MM.1S (cell line): Measurements from ENCODE around the gene MAGEA2B.
"Not testable (repeated sequence)": the region's sequence is repeated elsewhere in the genome, so short reads cannot be mapped to it uniquely, and the experiment has no call there.

Experiments
- EZH2 ChIP-seq: fragments of 300-600 bp; sonication (generic); optimal IDR thresholded peaks from 2 replicates; pipeline ENCODE3; 2017; ENCODE audit warnings: low read depth, mild to moderate bottlenecking, antibody characterized with exemption, low read length, mixed read lengths
- EZH2phosphoT487 ChIP-seq: fragments of 300-600 bp; sonication (generic); IDR thresholded peaks from 2 replicates; pipeline ENCODE4 v1.6.1; 2018; ENCODE audit warnings: antibody characterized with exemption, low read length
- TF ChIP-seq, protein P1 (sequence below): fragments of 300-600 bp; sonication (generic); IDR thresholded peaks from 2 replicates; pipeline ENCODE4 v1.5.1; 2016; ENCODE audit warnings: antibody characterized with exemption, low read length, mixed read lengths

DNA sequence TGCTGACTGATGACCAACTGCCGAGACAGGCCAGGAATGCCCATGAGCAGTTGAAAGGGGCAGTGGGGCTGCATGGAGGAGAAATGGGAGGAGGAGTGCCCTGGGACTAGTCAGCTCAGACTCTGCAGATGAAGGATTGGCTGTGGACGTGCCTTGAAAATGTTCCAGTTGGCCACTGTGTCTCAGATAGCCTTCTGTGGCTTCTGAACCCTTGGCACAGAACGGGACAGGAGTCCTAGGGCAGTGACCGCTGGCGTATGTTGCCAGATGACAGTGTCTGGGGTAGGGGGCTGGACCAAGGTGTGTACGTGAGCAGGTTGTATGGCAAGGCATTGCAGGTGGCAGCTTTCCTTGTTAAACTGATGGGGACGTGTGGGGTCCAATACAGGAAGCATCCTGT is 7.9 kb upstream of the MAGEA2B start:
- TF ChIP-seq, protein P1, sequence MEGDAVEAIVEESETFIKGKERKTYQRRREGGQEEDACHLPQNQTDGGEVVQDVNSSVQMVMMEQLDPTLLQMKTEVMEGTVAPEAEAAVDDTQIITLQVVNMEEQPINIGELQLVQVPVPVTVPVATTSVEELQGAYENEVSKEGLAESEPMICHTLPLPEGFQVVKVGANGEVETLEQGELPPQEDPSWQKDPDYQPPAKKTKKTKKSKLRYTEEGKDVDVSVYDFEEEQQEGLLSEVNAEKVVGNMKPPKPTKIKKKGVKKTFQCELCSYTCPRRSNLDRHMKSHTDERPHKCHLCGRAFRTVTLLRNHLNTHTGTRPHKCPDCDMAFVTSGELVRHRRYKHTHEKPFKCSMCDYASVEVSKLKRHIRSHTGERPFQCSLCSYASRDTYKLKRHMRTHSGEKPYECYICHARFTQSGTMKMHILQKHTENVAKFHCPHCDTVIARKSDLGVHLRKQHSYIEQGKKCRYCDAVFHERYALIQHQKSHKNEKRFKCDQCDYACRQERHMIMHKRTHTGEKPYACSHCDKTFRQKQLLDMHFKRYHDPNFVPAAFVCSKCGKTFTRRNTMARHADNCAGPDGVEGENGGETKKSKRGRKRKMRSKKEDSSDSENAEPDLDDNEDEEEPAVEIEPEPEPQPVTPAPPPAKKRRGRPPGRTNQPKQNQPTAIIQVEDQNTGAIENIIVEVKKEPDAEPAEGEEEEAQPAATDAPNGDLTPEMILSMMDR: not testable (repeated sequence)
- TF ChIP-seq EZH2, EZH2phosphoT487: not testable (repeated sequence)
